Astrocyte of the spinal cord (primary cell): ENCODE results near the gene TSC22D3.

Experiments used
- DNase-seq: peaks from one replicate; pipeline ENCODE4 v3.0.0; 2011; ENCODE audit warnings: low read depth, low spot score
- H3K4me3 ChIP-seq: 2 replicates; pipeline ENCODE4 v1.5.1; 2011; ENCODE audit warnings: low read depth, mild to moderate bottlenecking, low read length, moderate library complexity
- CTCF ChIP-seq: IDR thresholded peaks from 2 replicates; pipeline ENCODE4 v1.5.1; 2012; ENCODE audit warnings: low read depth, mild to moderate bottlenecking, low read length, inconsistent platforms
- in situ Hi-C: cut with HindIII; loops from 2 replicates; pipeline ENCODE4 v1.10.0; 2017; ENCODE audit warnings: low sequenced_read_pairs

The TSC22D3 gene

GRCh38 chrX:107721318-107721717 lies 54.3 kb downstream of the TSC22D3 start:
- in situ Hi-C loops, result no loop called here
- no peak for DNase-seq
- no peak overlapping the region for H3K4me3 ChIP-seq
- TF ChIP-seq CTCF, result no peak

- no peak overlapping the region for H3K4me3 ChIP-seq
- peak; percentile 69 for TF ChIP-seq CTCF
- DNase-seq, result peak; percentile 84
- in situ Hi-C loops, result no loop called here
Observed at GRCh38 chrX:107718156-107718621, 57.4 kb downstream of the TSC22D3 start.

GRCh38 chrX:107716816-107717700 lies 58.5 kb downstream of the TSC22D3 start:
- in situ Hi-C loops, result no loop called here
- peak; percentile 92 for DNase-seq
- peak overlapping the region; percentile 58 for H3K4me3 ChIP-seq
- no peak for TF ChIP-seq CTCF

GRCh38 chrX:107716118-107716684 lies 59.4 kb downstream of the TSC22D3 start:
- no peak for TF ChIP-seq CTCF
- in situ Hi-C loops, result no loop called here
- peak; percentile 30 for DNase-seq
- peak overlapping the region; percentile 58 for H3K4me3 ChIP-seq

- in situ Hi-C loops, result no loop called here
- TF ChIP-seq CTCF, result no peak
- no peak for DNase-seq
- H3K4me3 ChIP-seq, result peak overlapping the region; percentile 58
Observed at GRCh38 chrX:107715331-107716117, 60.1 kb downstream of the TSC22D3 start.

- H3K4me3 ChIP-seq, result peak overlapping the region; percentile 58
- peak; percentile 22 for TF ChIP-seq CTCF
- DNase-seq, result peak; percentile 31
- in situ Hi-C loops, result no loop called here
Observed at GRCh38 chrX:107714206-107714891, 61.2 kb downstream of the TSC22D3 start.
